ENCODE measurements around the gene MPV17L.

Gene MPV17L

DNA sequence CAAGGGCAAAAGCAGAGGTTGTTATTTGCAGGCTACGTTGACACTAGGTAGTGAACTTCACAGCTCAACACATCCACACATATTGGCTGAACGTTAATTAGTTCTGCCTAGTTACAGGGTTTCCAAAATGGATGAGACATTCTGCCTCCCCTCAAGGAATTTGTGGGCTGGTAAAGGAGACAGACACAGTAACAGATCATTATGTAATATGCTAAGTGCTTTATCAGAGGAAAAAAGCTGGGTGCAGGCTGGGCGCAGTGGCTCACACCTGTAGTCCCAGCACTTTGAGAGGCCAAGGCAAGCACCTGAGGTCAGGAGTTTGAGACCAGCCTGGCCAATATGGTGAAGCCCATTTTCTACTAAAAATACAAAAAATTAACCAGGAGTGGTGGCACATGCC, 65.0 kb downstream of the MPV17L start:
- TF ChIP-seq CTCF (IDR thresholded peaks at IDR 0.05; ENCODE audit: control extremely low read depth, extremely low read depth, low read depth, missing control alignments): no peak
- no peak for DNase-seq (ENCODE audit: extremely low spot score)
- CTCF ChIA-PET: no interaction called here
- POLR2A ChIA-PET: no interaction called here

- ChIA-PET CTCF (no interaction called here), POLR2A (no interaction called here)
- no peak for TF ChIP-seq CTCF (IDR thresholded peaks at IDR 0.05; ENCODE audit: control extremely low read depth, extremely low read depth, low read depth, missing control alignments)
- no peak for DNase-seq (ENCODE audit: extremely low spot score)
Observed at GRCh38 chr16:15461376-15461775, 65.8 kb downstream of the MPV17L start.
